HG02970 (cell line): Measurements from ENCODE around the gene HCN1.
"Not testable (repeated sequence)": the region's sequence is repeated elsewhere in the genome, so short reads cannot be mapped to it uniquely, and the experiment has no call there.

Experiments
- ATAC-seq: cut with Tn5 transposase; IDR thresholded peaks from one replicate; pipeline ENCODE4 v1.9.1; 2021; ENCODE audit warnings: mild to moderate bottlenecking, moderate library complexity, moderate number of reproducible peaks; ENCODE audit not compliant: unreplicated experiment, low FRiP score

HCN1 gene

GRCh38 chr5:45440466-45440865 lies 255.7 kb downstream of the HCN1 start:
- no peak for ATAC-seq

- no peak for ATAC-seq
These were observed 258.4 kb downstream of the HCN1 start for GRCh38 chr5:45437752-45438151.

- ATAC-seq: no peak
These were observed 278.7 kb downstream of the HCN1 start for GRCh38 chr5:45417285-45417998.

- no peak for ATAC-seq
These were observed 281.3 kb downstream of the HCN1 start for GRCh38 chr5:45414620-45415573.

- ATAC-seq: no peak
These were observed 284.1 kb downstream of the HCN1 start for GRCh38 chr5:45411971-45412612.

GRCh38 chr5:45410304-45410995 lies 285.7 kb downstream of the HCN1 start:
- ATAC-seq: no peak

GRCh38 chr5:45408067-45408466 lies 288.1 kb downstream of the HCN1 start:
- ATAC-seq: no peak

- no peak for ATAC-seq
These were observed 293.2 kb downstream of the HCN1 start for GRCh38 chr5:45402804-45403455.

- ATAC-seq: no peak
These were observed 297.1 kb downstream of the HCN1 start for GRCh38 chr5:45399041-45399440.

GRCh38 chr5:45385321-45386058 lies 310.7 kb downstream of the HCN1 start:
- no peak for ATAC-seq

GRCh38 chr5:45383985-45384384 lies 312.2 kb downstream of the HCN1 start:
- no peak for ATAC-seq

GRCh38 chr5:45382583-45382982 lies 313.6 kb downstream of the HCN1 start:
- no peak for ATAC-seq

- ATAC-seq: no peak
These were observed 319.8 kb downstream of the HCN1 start for GRCh38 chr5:45376417-45376816.

- no peak for ATAC-seq
These were observed 323.6 kb downstream of the HCN1 start for GRCh38 chr5:45372629-45373028.

- not testable (repeated sequence) for ATAC-seq
These were observed 324.8 kb downstream of the HCN1 start for GRCh38 chr5:45371423-45371822.

- ATAC-seq: no peak
These were observed 340.8 kb downstream of the HCN1 start for GRCh38 chr5:45355189-45355992.

- ATAC-seq: no peak
These were observed 359.7 kb downstream of the HCN1 start for GRCh38 chr5:45336464-45336863.

- no peak for ATAC-seq
These were observed 360.2 kb downstream of the HCN1 start for GRCh38 chr5:45335978-45336377.

- ATAC-seq: no peak
These were observed 360.8 kb downstream of the HCN1 start for GRCh38 chr5:45335346-45335745.
